Natural killer cell (primary cell): ENCODE results near the gene RNF2. TPM values are rescaled to one million over a fixed set of nuclear protein-coding genes. Genes with fewer than 3 reads are reported as not detected.

Experiments
- ATAC-seq, 3 donors: fragments of 150-1000 bp in 2 of 3; fragments of 200-7000 bp in 1 of 3; cut with Tn5 transposase; 1 replicate in 1 of 3; 2 replicates in 2 of 3; pipeline ENCODE4 v1.10.0; 2021; ENCODE audit warnings: mild to moderate bottlenecking in 2 of 3, moderate library complexity in 2 of 3
- DNase-seq, 2 donors: peaks; one replicate each; pipeline versions ENCODE4 v3.0.0 to v3.0.0-alpha.2; 2013 to 2021; ENCODE audit warnings: mixed read lengths in 1 of 2
- H3K27ac ChIP-seq: one replicate; pipeline ENCODE4 v1.5.1; 2013; ENCODE audit warnings: mild to moderate bottlenecking, low read length
- H3K27me3 ChIP-seq: one replicate; pipeline ENCODE4 v1.6.1; 2013; ENCODE audit warnings: low read length; ENCODE audit not compliant: control insufficient read depth, insufficient read depth
- H3K36me3 ChIP-seq: one replicate; pipeline ENCODE4 v1.6.1; 2013; ENCODE audit warnings: low read length; ENCODE audit not compliant: control insufficient read depth, insufficient read depth
- H3K4me1 ChIP-seq: one replicate; pipeline ENCODE4 v1.6.1; 2013; ENCODE audit warnings: low read length; ENCODE audit not compliant: control insufficient read depth, insufficient read depth
- H3K4me3 ChIP-seq: one replicate; pipeline ENCODE4 v1.5.1; 2013; ENCODE audit warnings: low read length
- H3K9me3 ChIP-seq: one replicate; pipeline ENCODE4 v1.6.1; 2013; ENCODE audit warnings: low read length; ENCODE audit not compliant: control insufficient read depth, insufficient read depth
- H3K27ac Mint-ChIP-seq, 2 donors: one replicate each; pipeline ENCODE4 v1.8.0; 2022; ENCODE audit warnings: mild to moderate bottlenecking in 2 of 2, mixed read lengths in 2 of 2, moderate library complexity in 1 of 2
- H3K27me3 Mint-ChIP-seq, 2 donors: one replicate each; pipeline ENCODE4 v1.8.0; 2022; ENCODE audit warnings: low read depth in 2 of 2, mixed read lengths in 2 of 2
- H3K36me3 Mint-ChIP-seq: one replicate; pipeline ENCODE4 v1.8.0; 2022; ENCODE audit warnings: mixed read lengths
- H3K4me1 Mint-ChIP-seq, 2 donors: one replicate each; pipeline ENCODE4 v1.8.0; 2022; ENCODE audit warnings: mixed read lengths in 2 of 2
- H3K4me3 Mint-ChIP-seq: one replicate; pipeline ENCODE4 v1.8.0; 2022; ENCODE audit warnings: mild to moderate bottlenecking, moderate library complexity, mixed read lengths
- H3K9me3 Mint-ChIP-seq, 2 donors: one replicate each; pipeline ENCODE4 v1.8.0; 2022; ENCODE audit warnings: mixed read lengths in 2 of 2
- CTCF ChIP-seq: fragments of 200-600 bp; IDR thresholded peaks from one replicate; pipeline ENCODE4 v1.8.0; 2022; ENCODE audit warnings: antibody characterized with exemption
- WGBS: methylation state at CpG from one replicate; pipeline ENCODE4 v1.1.7; 2013; ENCODE audit warnings: missing lambda C conversion rate; ENCODE audit not compliant: insufficient coverage; 5-methylcytosine and 5-hydroxymethylcytosine counted together
- intact Hi-C: fragments of 100-400 bp; cut with micrococcal nuclease; formaldehyde crosslinking; loops from one replicate; pipeline ENCODE4 v1.14.2; 2022
- total RNA-seq, 4 donors: library from RNA; stranded (reverse); fragments of 120-200 nt in 1 of 4; gene quantifications; one replicate each; pipeline versions ENCODE4 v1.2.3 to v1.2.4, GENCODE V29; 2013 to 2022

The RNF2 gene
- total RNA-seq, 3 donors from 2014 or later (not counting 1 experiment from before 2014, with no cell fraction given) = 14.0 to 21.9 (median 19.5) TPM

GRCh38 chr1:185045814-185046492 lies 595 bp downstream of the RNF2 start:
- intact Hi-C loops = loop anchor here (1.0 to 10.0 kb wide), 2 partner anchors 111 to 379 kb away; partner anchors contain the start of gene SWT1
- no peaks in the 10 kb centered on the region for H3K9me3 ChIP-seq
- H3K4me3 ChIP-seq = peak overlapping the region; percentile 89
- peaks cover 3% of the 10 kb centered on the region for H3K4me1 ChIP-seq
- H3K36me3 Mint-ChIP-seq = no peaks in the 10 kb centered on the region
- no peaks in the 10 kb centered on the region for H3K36me3 ChIP-seq
- H3K4me3 Mint-ChIP-seq = peak overlapping the region; percentile 94
- ATAC-seq = peak; percentile 27 to 42 (median 27)
- DNase-seq = peak; percentile 29 to 51
- H3K4me1 Mint-ChIP-seq = peaks cover 41 to 52% of the 10 kb centered on the region in 2 donors
- H3K27ac Mint-ChIP-seq = peak overlapping the region; percentile 80 to 93
- peak overlapping the region; percentile 74 for H3K27ac ChIP-seq
- under 1% methylated on average over 50 of the region's 52 CpGs for WGBS
- TF ChIP-seq CTCF = no peak
- H3K27me3 Mint-ChIP-seq = no peaks in the 10 kb centered on the region
- no peaks in the 10 kb centered on the region for H3K27me3 ChIP-seq
- no peaks in the 10 kb centered on the region for H3K9me3 Mint-ChIP-seq

GRCh38 chr1:185046668-185047067 lies 1.3 kb downstream of the RNF2 start:
- intact Hi-C loops = loop anchor here (10.0 kb wide), 1 partner anchor 378 kb away; no protein-coding TSS in a partner anchor

GRCh38 chr1:185049670-185050069 lies 4.3 kb downstream of the RNF2 start:
- no peak for TF ChIP-seq CTCF
- H3K9me3 Mint-ChIP-seq = no peaks in the 10 kb centered on the region
- no peak overlapping the region for H3K4me3 Mint-ChIP-seq
- H3K36me3 Mint-ChIP-seq = no peaks in the 10 kb centered on the region
- DNase-seq (no peak), ATAC-seq (no peak)
- H3K27me3 Mint-ChIP-seq = no peaks in the 10 kb centered on the region
- peaks cover 63 to 73% of the 10 kb centered on the region in 2 donors for H3K4me1 Mint-ChIP-seq
- Histone ChIP-seq H3K36me3 (no peaks in the 10 kb centered on the region), H3K4me1 (peaks cover 3% of the 10 kb centered on the region), H3K27ac (no peak overlapping the region), H3K9me3 (no peaks in the 10 kb centered on the region), H3K4me3 (no peak overlapping the region), H3K27me3 (no peaks in the 10 kb centered on the region)
- H3K27ac Mint-ChIP-seq = no peak overlapping the region
- intact Hi-C loops = loop anchor here (10.0 kb wide), 1 partner anchor 375 kb away; no protein-coding TSS in a partner anchor
- 96% methylated on average over 3 of the region's 3 CpGs for WGBS

More at GRCh38 chr1:185046668-185047067, 1.3 kb downstream of the RNF2 start:
- Mint-ChIP-seq H3K4me1 (peaks cover 46 to 58% of the 10 kb centered on the region in 2 donors), H3K4me3 (peak overlapping the region; percentile 94), H3K36me3 (no peaks in the 10 kb centered on the region), H3K27me3 (no peaks in the 10 kb centered on the region), H3K27ac (peak overlapping the region; percentile 80 to 93), H3K9me3 (no peaks in the 10 kb centered on the region)
- Histone ChIP-seq H3K4me1 (peaks cover 3% of the 10 kb centered on the region), H3K27ac (no peak overlapping the region), H3K36me3 (no peaks in the 10 kb centered on the region), H3K9me3 (no peaks in the 10 kb centered on the region), H3K27me3 (no peaks in the 10 kb centered on the region), H3K4me3 (peak overlapping the region; percentile 89)
- no peak for DNase-seq
- 4% methylated on average over 5 of the region's 5 CpGs for WGBS
- TF ChIP-seq CTCF = no peak
- no peak for ATAC-seq
